Heart right ventricle (tissue), 16 donors: ENCODE data around the gene MAMDC2. TPM values are rescaled to one million over a fixed set of nuclear protein-coding genes. Genes with fewer than 3 reads are reported as not detected.

Source experiments
- ATAC-seq, 8 donors: fragments of 200-7000 bp; cut with Tn5 transposase; one replicate each; pipeline ENCODE4 v1.9.1; 2020; ENCODE audit warnings: mild to moderate bottlenecking in 8 of 8, moderate library complexity in 8 of 8, moderate number of reproducible peaks in 1 of 8
- DNase-seq, 2 donors: peaks; one replicate each; pipeline ENCODE4 v3.0.0-alpha.2; 2020
- H3K27ac ChIP-seq, 10 donors: fragments of 200-600 bp; sonication (generic) in 2 of 10; one replicate each; pipeline versions ENCODE4 v1.5.0 to v1.8.0; 2020 to 2022; ENCODE audit warnings: mild to moderate bottlenecking in 3 of 10
- H3K27me3 ChIP-seq, 7 donors: fragments of 200-600 bp; one replicate each; pipeline ENCODE4 v1.8.0; 2021 to 2022; ENCODE audit warnings: mild to moderate bottlenecking in 2 of 7
- H3K36me3 ChIP-seq, 9 donors: fragments of 200-600 bp; sonication (generic) in 1 of 9; one replicate each; pipeline versions ENCODE4 v1.5.0 to v1.8.0; 2020 to 2022; ENCODE audit warnings: mild to moderate bottlenecking in 2 of 9
- H3K4me1 ChIP-seq, 9 donors: fragments of 200-600 bp; sonication (generic) in 1 of 9; one replicate each; pipeline versions ENCODE4 v1.5.0 to v1.8.0; 2020 to 2022; ENCODE audit warnings: mild to moderate bottlenecking in 4 of 9
- H3K4me3 ChIP-seq, 10 donors: fragments of 200-600 bp; sonication (generic) in 2 of 10; one replicate each; pipeline versions ENCODE4 v1.5.0 to v1.8.0; 2020 to 2022; ENCODE audit warnings: mild to moderate bottlenecking in 7 of 10, moderate library complexity in 2 of 10
- H3K9me3 ChIP-seq, 11 donors: fragments of 200-600 bp in 10 of 11; sonication (generic) in 2 of 11; one replicate each; pipeline versions ENCODE4 v1.5.0 to v1.8.0; 2013 to 2022; ENCODE audit warnings: mild to moderate bottlenecking in 2 of 11, control low read depth in 1 of 11, moderate library complexity in 1 of 11
- CTCF ChIP-seq, 9 donors: fragments of 200-600 bp; sonication (generic) in 2 of 9; IDR thresholded peaks; one replicate each; pipeline versions ENCODE4 v1.5.0 to v1.8.0; 2021 to 2022; ENCODE audit warnings: antibody characterized with exemption in 9 of 9, mild to moderate bottlenecking in 5 of 9, moderate library complexity in 1 of 9
- WGBS, 2 donors: extraction: QIAGEN DNeasy Blood & Tissue Kit; methylation state at CpG; one replicate each; pipeline ENCODE4 v1.1.7; 2013; ENCODE audit warnings: inconsistent platforms in 1 of 2; 5-methylcytosine and 5-hydroxymethylcytosine counted together
- intact Hi-C, 10 donors: fragments of 100-400 bp; cut with DNase I; formaldehyde crosslinking; loops; one replicate each; pipeline versions ENCODE4 v1.11.1 to v1.14.2; 2022
- polyA plus RNA-seq, 2 donors: library from polyadenylated mRNA; stranded (reverse); fragments of 200-250 nt; gene quantifications; one replicate each; pipeline ENCODE4 v1.2.3, GENCODE V29; 2013
- total RNA-seq, 10 donors: library from RNA; stranded (reverse); fragmentation: NEBNext Ultra II Directional in 3 of 10; extraction: Animal tissue kit (Norgen Biotek cat#: 25700) in 3 of 10; gene quantifications; one replicate each; pipeline versions ENCODE4 v1.2.1 to v1.2.4, GENCODE V29; 2021 to 2023
- donor health status: Arrhythmogenic right ventricular cardiomyopathy.
- donor health status: ischemic (EF 13 %, LVEDD 7.1; RV severe dilation, severe dysfunction).
- donor health status: healthy with polysubstance abuse.
- donor health status: DM: no; HTN: yes; CAD: no.
- donor health status: DM: no; HTN: no; CAD: no.
- donor health status: ischemic (EF 25% LVEDD 6.9; RV normal size, moderate dysfunction).
- donor health status: ischemic (EF 25% LVEDD 5.7; RV mildly dilated, moderate dysfunction).
- donor health status: healthy.
- donor health status: DM: yes; HTN: yes; CAD: no.
- donor health status: Ischemic cardiomyopathy.
- donor health status: ischemic (EF 35%, LVEDD 5.7; RV mildly dilated, moderate dysfunction).
- donor health status: nonischemic (EF 11% LVEDD 7.7; RV severe dilation, severe dysfunction).
- donor health status: DM: yes; HTN: yes; CAD: no.
- donor health status: PGD.
- donor health status: ischemic (EF 29% LVEDD 5.4; RV normal size, mild dysfunction).
- donor health status: nonischemic (EF 23%, LVEDD 6.1; RV moderate dilation, normal function).

Gene MAMDC2
- total and polyA plus RNA-seq, 12 donors = 2.3 to 11.8 (median 5.8) TPM

- Histone ChIP-seq H3K4me1 (no peaks in the 10 kb centered on the region), H3K4me3 (no peak overlapping the region), H3K36me3 (no peaks in the 10 kb centered on the region), H3K27ac (no peak overlapping the region), H3K9me3 (peaks cover 0 to 5% (median 0%) of the 10 kb centered on the region in 11 donors), H3K27me3 (no peaks in the 10 kb centered on the region)
- intact Hi-C loops = no loop called here
- TF ChIP-seq CTCF (IDR thresholded peaks at IDR 0.05) = no peak
- DNase-seq (no peak), ATAC-seq (no peak)
- WGBS, 2 donors = 75 to 77% methylated on average over 5 of the region's 5 CpGs
These were observed 15.4 kb upstream of the MAMDC2 start for GRCh38 chr9:70028287-70028686.

GRCh38 chr9:70030156-70030555, 13.5 kb upstream of the MAMDC2 start:
- DNase-seq (no peak), ATAC-seq (no peak)
- H3K36me3 ChIP-seq = no peaks in the 10 kb centered on the region
- H3K4me3 ChIP-seq = no peak overlapping the region
- WGBS, 2 donors = 81 to 93% methylated on average over 1 of the region's 1 CpG
- intact Hi-C loops = no loop called here
- no peak overlapping the region for H3K27ac ChIP-seq
- TF ChIP-seq CTCF (IDR thresholded peaks at IDR 0.05) = no peak
- H3K27me3 ChIP-seq = no peaks in the 10 kb centered on the region
- no peaks in the 10 kb centered on the region for H3K4me1 ChIP-seq
- H3K9me3 ChIP-seq = peaks cover 0 to 2% (median 0%) of the 10 kb centered on the region in 11 donors

- Histone ChIP-seq H3K27ac (no peak overlapping the region), H3K4me1 (no peaks in the 10 kb centered on the region), H3K4me3 (no peak overlapping the region), H3K36me3 (no peaks in the 10 kb centered on the region), H3K9me3 (no peaks in the 10 kb centered on the region), H3K27me3 (no peaks in the 10 kb centered on the region)
- ATAC-seq = no peak
- no peak for DNase-seq
- intact Hi-C loops = no loop called here
- 70 to 73% methylated on average over 1 of the region's 1 CpG for WGBS, 2 donors
- no peak for TF ChIP-seq CTCF (IDR thresholded peaks at IDR 0.05)
These were observed 12.5 kb upstream of the MAMDC2 start for GRCh38 chr9:70031141-70031545.

- ATAC-seq = no peak
- TF ChIP-seq CTCF (IDR thresholded peaks at IDR 0.05) = no peak
- Histone ChIP-seq H3K4me3 (no peak overlapping the region), H3K9me3 (no peaks in the 10 kb centered on the region), H3K36me3 (no peaks in the 10 kb centered on the region), H3K27me3 (no peaks in the 10 kb centered on the region), H3K4me1 (no peaks in the 10 kb centered on the region), H3K27ac (no peak overlapping the region)
- intact Hi-C loops = no loop called here
- DNase-seq = no peak
- WGBS, 2 donors = 84 to 88% methylated on average over 2 of the region's 2 CpGs
These were observed 9.4 kb upstream of the MAMDC2 start for GRCh38 chr9:70034271-70034711.
